H1 (cell line): Measurements from ENCODE around the gene ELFN1.

ENCODE experiments used
- CTCF ChIP-seq, 3 experiments: IDR thresholded peaks; 1 replicate in 2 of 3; 2 replicates in 1 of 3; pipeline versions ENCODE4 v1.5.1 to v1.6.1; 2011; ENCODE audit warnings: low read length in 3 of 3, mild to moderate bottlenecking in 3 of 3, inconsistent platforms in 2 of 3, low read depth in 1 of 3, moderate library complexity in 1 of 3; ENCODE audit not compliant: insufficient read depth in 1 of 3; ENCODE audit errors: control extremely low read depth in 1 of 3
- EP300 ChIP-seq, 2 experiments: IDR thresholded peaks; 1 replicate in 1 of 2; 2 replicates in 1 of 2; pipeline ENCODE4 v1.6.1; 2011 to 2012; ENCODE audit warnings: low read depth in 2 of 2, low read length in 2 of 2, mild to moderate bottlenecking in 2 of 2, borderline replicate concordance in 1 of 2, inconsistent platforms in 1 of 2, moderate library complexity in 1 of 2
- RFX5 ChIP-seq: IDR thresholded peaks from 2 replicates; pipeline ENCODE4 v1.6.1; 2011; ENCODE audit warnings: low read depth, low read length, improper control_type of control experiment, borderline replicate concordance
- ZNF274 ChIP-seq: IDR thresholded peaks from 2 replicates; pipeline ENCODE4 v1.7.0; 2012; ENCODE audit warnings: low read length, borderline replicate concordance; ENCODE audit errors: extremely low read depth

GRCh38 chr7:1675673-1676549 lies 5.8 kb downstream of the ELFN1 start:
- TF ChIP-seq CTCF (IDR thresholded peaks at IDR 0.05; ENCODE audit: control extremely low read depth in 1 of 3, insufficient read depth in 1 of 3, low read depth in 1 of 3, low read length in 3 of 3) (no peak), EP300 (IDR thresholded peaks at IDR 0.05; ENCODE audit: borderline replicate concordance in 1 of 2, low read depth in 2 of 2, low read length in 2 of 2) (no peak), ZNF274 (no peak), RFX5 (no peak)
